ENCODE measurements around the gene MARK4. TPM values are rescaled to one million over a fixed set of nuclear protein-coding genes. Genes with fewer than 3 reads are reported as not detected.

MARK4 gene
- polyA plus RNA-seq, 1 donor (not counting 4 experiments of a cell fraction or from before 2014, with no cell fraction given) = 19.7 TPM

DNA sequence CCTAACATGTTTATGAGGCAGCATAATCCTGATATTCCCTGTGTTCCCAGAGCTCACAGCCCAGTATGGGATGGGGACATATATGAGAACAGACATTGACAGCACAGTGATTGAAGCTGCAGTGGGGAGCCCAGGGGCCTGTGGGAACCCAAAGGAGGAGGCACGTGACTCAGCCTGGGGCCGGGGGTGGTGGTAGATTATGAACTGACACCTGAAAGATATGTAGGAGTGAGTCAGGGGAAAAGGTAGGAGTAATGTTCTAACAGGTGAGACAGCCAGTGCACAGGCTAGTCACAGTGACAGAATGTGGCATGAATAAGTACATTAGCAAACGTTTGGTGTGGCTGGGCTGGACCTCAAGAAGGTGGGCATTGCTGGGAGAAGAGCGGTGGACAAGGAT, 42.6 kb downstream of the MARK4 start:
- no peak for DNase-seq (ENCODE audit: low read depth, low spot score)
- Histone ChIP-seq H3K27ac (ENCODE audit: control insufficient read depth, insufficient read depth, low read length) (no peak overlapping the region), H3K4me1 (ENCODE audit: control insufficient read depth, extremely low read depth, insufficient read depth, low read length) (peaks cover 3% of the 10 kb centered on the region), H3K36me3 (ENCODE audit: control insufficient read depth in 2 of 2, extremely low read depth in 1 of 2, insufficient read depth in 2 of 2, low read length in 2 of 2) (peaks cover 21 to 29% of the 10 kb centered on the region in 2 experiments), H4K20me1 (ENCODE audit: control insufficient read depth, extremely low read depth, insufficient read depth, low read length) (no peaks in the 10 kb centered on the region), H2AFZ (ENCODE audit: control insufficient read depth, low read length) (no peak overlapping the region), H3K9ac (ENCODE audit: control insufficient read depth, extremely low read depth, insufficient read depth, low read length) (no peak overlapping the region), H3K4me2 (ENCODE audit: control insufficient read depth, extremely low read depth, insufficient read depth, low read depth, low read length) (no peak overlapping the region), H3K4me3 (ENCODE audit: control insufficient read depth in 2 of 3, extremely low read depth in 1 of 3, insufficient read depth in 2 of 3, low read depth in 1 of 3, low read length in 3 of 3) (no peak overlapping the region), H3K27me3 (ENCODE audit: control insufficient read depth, extremely low read depth, insufficient read depth, low read length) (no peaks in the 10 kb centered on the region), H3K9me1 (ENCODE audit: control insufficient read depth, extremely low read depth, insufficient read depth, low read length) (no peaks in the 10 kb centered on the region), H3K79me2 (ENCODE audit: control insufficient read depth, insufficient read depth, low read length) (no peaks in the 10 kb centered on the region), H3K9me3 (ENCODE audit: control insufficient read depth, low read depth, low read length) (no peaks in the 10 kb centered on the region)
- dilution Hi-C loops (cut with MboI; ENCODE audit: extremely low pct_ligation_motif_present, low sequenced_read_pairs) = no loop called here
- no peak for FAIRE-seq
- TF ChIP-seq EZH2 (IDR thresholded peaks at IDR 0.05; ENCODE audit: low read length) = no peak
- TF ChIP-seq, protein P1, sequence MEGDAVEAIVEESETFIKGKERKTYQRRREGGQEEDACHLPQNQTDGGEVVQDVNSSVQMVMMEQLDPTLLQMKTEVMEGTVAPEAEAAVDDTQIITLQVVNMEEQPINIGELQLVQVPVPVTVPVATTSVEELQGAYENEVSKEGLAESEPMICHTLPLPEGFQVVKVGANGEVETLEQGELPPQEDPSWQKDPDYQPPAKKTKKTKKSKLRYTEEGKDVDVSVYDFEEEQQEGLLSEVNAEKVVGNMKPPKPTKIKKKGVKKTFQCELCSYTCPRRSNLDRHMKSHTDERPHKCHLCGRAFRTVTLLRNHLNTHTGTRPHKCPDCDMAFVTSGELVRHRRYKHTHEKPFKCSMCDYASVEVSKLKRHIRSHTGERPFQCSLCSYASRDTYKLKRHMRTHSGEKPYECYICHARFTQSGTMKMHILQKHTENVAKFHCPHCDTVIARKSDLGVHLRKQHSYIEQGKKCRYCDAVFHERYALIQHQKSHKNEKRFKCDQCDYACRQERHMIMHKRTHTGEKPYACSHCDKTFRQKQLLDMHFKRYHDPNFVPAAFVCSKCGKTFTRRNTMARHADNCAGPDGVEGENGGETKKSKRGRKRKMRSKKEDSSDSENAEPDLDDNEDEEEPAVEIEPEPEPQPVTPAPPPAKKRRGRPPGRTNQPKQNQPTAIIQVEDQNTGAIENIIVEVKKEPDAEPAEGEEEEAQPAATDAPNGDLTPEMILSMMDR (optimal IDR thresholded peaks at IDR 0.05 in 1 of 3, IDR thresholded peaks at IDR 0.05 in 1 of 3, conservative IDR thresholded peaks at IDR 0.05 in 1 of 3; ENCODE audit: extremely low read depth in 1 of 3, insufficient read depth in 2 of 3, low read length in 3 of 3) = no peak

DNA sequence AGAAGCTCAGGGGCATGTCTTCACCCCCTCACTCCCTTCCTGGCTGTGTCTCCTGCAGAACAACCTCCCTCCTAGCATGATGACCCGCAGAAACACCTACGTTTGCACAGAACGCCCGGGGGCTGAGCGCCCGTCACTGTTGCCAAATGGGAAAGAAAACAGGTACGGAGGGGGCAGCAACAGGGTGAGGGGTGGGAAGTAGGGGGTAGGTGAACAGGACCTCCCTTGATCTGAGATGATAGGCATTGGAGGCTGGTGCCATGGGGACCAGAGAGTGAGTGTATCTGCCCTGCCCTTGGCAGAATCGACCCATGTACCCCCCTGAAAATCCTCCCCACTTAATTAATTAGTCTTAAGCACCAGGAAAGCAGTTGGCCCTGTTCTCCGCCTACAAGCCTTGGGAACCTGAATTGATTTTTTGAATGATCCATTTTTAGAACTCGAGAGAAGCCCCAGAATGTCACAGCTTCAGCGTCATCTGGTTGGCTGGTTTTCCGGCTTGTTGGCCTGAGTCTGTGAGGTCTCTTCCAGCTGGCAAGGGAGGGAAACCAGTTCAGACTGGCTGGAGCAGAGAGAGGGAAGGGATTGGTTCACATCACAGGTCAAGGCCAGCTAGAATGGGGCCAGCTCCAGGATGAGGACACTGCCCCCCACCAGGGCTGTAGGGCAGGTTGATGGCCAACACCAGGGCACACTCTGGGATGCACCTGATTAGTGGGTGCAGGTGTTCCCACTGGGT, 43.4 kb downstream of the MARK4 start:
- H3K36me3 ChIP-seq (ENCODE audit: control insufficient read depth in 2 of 2, extremely low read depth in 1 of 2, insufficient read depth in 2 of 2, low read length in 2 of 2) = peaks cover 18 to 26% of the 10 kb centered on the region in 2 experiments
- H4K20me1 ChIP-seq (ENCODE audit: control insufficient read depth, extremely low read depth, insufficient read depth, low read length) = no peaks in the 10 kb centered on the region
- H3K9me3 ChIP-seq (ENCODE audit: control insufficient read depth, low read depth, low read length) = no peaks in the 10 kb centered on the region
- no peaks in the 10 kb centered on the region for H3K9me1 ChIP-seq (ENCODE audit: control insufficient read depth, extremely low read depth, insufficient read depth, low read length)
- H3K4me1 ChIP-seq (ENCODE audit: control insufficient read depth, extremely low read depth, insufficient read depth, low read length) = peaks cover 3% of the 10 kb centered on the region
- TF ChIP-seq, protein P1 (optimal IDR thresholded peaks at IDR 0.05 in 1 of 3, IDR thresholded peaks at IDR 0.05 in 1 of 3, conservative IDR thresholded peaks at IDR 0.05 in 1 of 3; ENCODE audit: extremely low read depth in 1 of 3, insufficient read depth in 2 of 3, low read length in 3 of 3) = no peak
- no peak for TF ChIP-seq EZH2 (IDR thresholded peaks at IDR 0.05; ENCODE audit: low read length)
- dilution Hi-C loops (cut with MboI; ENCODE audit: extremely low pct_ligation_motif_present, low sequenced_read_pairs) = no loop called here
- H3K4me3 ChIP-seq (ENCODE audit: control insufficient read depth in 2 of 3, extremely low read depth in 1 of 3, insufficient read depth in 2 of 3, low read depth in 1 of 3, low read length in 3 of 3) = no peak overlapping the region
- H3K9ac ChIP-seq (ENCODE audit: control insufficient read depth, extremely low read depth, insufficient read depth, low read length) = no peak overlapping the region
- no peaks in the 10 kb centered on the region for H3K27me3 ChIP-seq (ENCODE audit: control insufficient read depth, extremely low read depth, insufficient read depth, low read length)
- no peaks in the 10 kb centered on the region for H3K79me2 ChIP-seq (ENCODE audit: control insufficient read depth, insufficient read depth, low read length)
- no peak overlapping the region for H2AFZ ChIP-seq (ENCODE audit: control insufficient read depth, low read length)
- DNase-seq (ENCODE audit: low read depth, low spot score) (no peak), FAIRE-seq (peak; percentile 58)
- H3K4me2 ChIP-seq (ENCODE audit: control insufficient read depth, extremely low read depth, insufficient read depth, low read depth, low read length) = no peak overlapping the region
- no peak overlapping the region for H3K27ac ChIP-seq (ENCODE audit: control insufficient read depth, insufficient read depth, low read length)
